Hippocampal formation (tissue), 2 donors: ENCODE data around the gene ITPKB.

Experiments used
- DNase-seq, 2 donors: peaks; one replicate each; lab custom pipeline; 2025; lab: John Stamatoyannopoulos, UW

The ITPKB gene

DNA sequence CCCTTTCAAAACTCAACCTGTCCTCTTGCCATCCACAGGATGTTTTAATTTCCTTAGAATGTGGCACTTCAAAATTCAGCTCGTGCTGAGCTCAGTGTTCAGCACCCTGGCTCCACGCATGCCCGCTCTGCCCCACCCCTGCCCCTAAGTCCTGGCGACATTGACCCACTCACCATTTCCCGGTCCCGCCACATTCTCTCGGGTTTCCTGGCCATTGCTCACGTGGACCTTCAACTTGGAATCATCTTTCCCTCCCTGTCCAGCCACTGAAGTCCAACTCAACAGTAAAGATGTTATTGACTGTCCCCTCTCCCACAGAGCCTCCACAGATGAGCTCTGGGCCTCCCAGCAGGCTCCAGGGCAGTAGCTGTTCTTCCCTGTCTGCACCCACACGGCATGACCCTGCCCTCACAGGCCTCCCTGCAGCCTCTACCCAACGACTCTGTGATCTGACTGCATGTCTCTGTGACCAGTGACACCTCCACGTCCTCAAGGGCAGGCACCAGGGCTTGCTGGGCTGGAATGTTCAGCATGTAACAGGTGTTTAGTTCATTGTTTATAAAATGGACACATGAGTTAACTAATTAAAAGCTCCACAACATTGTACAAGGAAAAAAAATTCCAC lies 53.8 kb downstream of the ITPKB start:
- no peak for DNase-seq

DNA sequence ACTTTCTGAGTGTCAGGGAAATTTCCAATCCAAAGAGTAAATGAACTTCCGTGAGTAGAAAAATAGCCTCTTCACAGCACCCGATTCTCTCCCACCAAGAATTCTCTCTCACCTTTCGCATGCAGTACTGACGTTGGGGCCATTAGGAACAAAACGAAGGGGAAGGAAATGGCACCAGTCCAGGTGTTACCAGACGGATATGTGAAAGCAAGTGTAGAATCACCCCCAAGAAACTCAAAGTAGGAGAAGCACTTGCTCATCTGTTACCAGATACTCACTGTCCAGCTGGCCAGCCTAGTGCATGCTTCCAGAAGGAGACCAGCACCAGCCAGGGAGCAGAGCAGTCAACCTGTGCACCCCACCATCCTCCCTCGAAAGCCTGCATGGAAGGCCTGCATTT lies 55.1 kb downstream of the ITPKB start:
- no peak for DNase-seq

DNA sequence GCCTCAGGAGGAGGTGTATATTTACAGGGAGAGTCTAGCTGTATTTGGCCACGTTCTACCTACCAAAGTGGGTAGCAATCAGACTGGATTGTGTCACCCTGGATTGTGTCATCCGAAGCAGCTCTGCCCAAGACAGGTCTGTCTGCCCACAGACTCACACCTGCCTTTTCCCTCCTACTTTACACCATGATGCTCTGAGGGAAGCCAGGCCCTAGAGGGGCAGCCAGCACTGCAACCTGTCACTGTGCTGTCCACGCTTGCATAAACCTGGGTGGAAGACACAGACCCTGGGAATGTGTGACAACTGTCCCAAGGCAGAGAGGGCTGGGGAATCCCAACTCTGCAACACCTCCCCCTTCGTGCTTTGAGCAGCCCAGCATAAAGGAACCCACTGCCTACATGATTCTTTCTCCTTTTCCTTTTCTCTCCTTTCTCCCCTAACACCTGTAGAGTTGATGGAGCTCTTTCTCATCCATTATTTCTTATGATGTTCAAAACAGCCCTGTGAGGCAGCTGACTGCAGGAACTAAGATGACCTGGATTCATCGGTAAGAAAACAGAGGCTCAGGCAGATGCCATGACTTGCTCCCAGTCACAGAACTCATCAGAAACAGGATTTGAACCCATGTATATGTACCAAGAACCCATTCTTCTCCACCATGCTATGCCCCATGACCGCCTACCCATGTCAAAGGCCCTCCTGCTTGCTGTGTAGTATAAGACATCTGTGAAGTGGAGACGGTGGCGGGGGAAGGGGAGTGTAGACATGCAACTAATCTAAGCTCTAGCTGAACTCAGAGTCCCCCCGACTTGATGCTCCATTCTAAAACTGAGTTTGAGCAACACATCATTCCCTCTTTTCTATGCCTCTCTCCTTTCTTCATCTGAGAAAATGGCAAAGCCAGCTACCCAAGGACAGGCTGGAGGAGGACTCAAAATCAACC lies 55.9 kb downstream of the ITPKB start:
- no peak for DNase-seq

DNA sequence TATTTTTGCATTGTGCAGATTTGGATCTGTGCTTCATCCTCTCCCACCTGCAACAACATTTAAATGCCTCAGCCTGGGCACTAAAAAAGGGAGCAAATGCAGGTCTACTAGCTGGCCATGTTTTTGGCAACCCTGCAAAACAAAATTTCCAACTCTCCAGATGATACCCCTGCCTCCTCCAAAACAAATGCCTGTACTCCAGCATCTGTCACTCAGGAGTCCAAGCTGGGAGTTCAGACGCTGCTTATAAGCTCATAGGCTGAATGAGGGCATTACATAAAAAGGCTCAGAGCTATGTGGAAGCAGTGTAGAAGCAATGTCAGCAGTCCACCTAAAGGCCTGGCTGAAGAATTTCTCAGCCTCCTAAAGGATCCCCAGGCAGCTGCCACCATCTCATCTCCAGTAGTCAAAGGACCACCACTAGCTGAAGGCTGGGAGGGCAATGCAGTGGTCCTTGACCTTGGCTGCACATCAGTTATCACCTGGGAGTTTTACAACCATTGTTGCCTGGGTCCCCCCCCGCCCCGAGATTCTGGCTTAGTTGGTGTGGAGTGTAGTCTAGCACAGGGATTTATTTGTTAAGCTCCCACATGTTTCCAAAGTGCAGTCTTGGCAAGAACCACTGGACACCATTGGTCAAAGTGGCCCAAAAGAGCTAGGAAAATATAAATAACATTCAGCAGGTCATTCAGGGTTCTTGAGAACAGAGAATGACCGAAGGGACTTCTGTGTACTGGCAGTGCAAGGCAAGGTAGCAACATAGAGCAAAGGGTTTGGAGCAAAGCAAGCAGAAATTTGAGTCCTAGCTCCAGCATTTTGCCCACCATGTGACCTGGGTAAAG lies 57.2 kb downstream of the ITPKB start:
- peak in 1 of 2 donors; percentile 51 for DNase-seq

- DNase-seq = no peak
Observed at GRCh38 chr1:226680653-226681052, 58.4 kb downstream of the ITPKB start.

GRCh38 chr1:226679853-226680516 lies 59.1 kb downstream of the ITPKB start:
- DNase-seq = peak; percentile 72 to 79

DNA sequence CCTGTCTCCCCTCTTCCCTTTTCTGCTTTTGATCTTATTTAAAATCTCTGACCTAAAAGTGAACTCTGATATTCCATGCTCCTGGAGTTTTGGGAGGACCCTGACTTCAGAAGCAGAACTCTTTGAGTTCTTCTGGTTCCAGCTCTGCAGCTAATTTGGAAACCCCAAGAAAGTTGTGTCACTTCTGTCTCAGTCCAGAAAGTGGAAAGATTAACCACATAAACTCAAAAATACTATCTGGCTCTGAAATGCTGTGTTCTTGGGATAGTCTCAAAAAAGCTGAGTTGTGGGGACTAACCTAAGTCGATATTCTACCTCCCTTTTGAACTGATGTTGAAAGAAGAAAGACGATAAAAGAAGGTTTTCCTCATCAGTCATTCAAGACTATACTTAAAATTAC lies 59.8 kb downstream of the ITPKB start:
- DNase-seq = no peak

DNA sequence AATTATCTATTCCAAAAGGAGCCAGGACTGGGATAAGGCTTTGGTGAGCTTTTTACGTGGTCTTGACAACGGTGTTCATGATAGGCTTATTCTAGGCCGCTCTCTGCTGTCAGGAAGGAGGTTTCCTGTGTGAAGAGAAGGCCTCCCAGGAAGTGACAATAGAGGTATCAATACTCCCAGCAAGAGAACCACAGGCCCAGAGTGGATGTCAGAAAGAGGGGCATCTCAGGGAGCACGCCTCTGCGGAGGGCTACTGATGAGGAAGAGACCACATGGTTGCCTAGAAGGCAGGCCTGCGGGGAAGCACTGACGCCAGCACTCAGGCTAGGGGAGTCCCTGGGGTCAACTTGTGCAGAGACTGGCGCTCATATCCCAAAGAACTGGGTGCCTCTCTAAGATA lies 60.4 kb downstream of the ITPKB start:
- no peak for DNase-seq

- no peak for DNase-seq
Observed at GRCh38 chr1:226678251-226678650, 60.8 kb downstream of the ITPKB start.

DNA sequence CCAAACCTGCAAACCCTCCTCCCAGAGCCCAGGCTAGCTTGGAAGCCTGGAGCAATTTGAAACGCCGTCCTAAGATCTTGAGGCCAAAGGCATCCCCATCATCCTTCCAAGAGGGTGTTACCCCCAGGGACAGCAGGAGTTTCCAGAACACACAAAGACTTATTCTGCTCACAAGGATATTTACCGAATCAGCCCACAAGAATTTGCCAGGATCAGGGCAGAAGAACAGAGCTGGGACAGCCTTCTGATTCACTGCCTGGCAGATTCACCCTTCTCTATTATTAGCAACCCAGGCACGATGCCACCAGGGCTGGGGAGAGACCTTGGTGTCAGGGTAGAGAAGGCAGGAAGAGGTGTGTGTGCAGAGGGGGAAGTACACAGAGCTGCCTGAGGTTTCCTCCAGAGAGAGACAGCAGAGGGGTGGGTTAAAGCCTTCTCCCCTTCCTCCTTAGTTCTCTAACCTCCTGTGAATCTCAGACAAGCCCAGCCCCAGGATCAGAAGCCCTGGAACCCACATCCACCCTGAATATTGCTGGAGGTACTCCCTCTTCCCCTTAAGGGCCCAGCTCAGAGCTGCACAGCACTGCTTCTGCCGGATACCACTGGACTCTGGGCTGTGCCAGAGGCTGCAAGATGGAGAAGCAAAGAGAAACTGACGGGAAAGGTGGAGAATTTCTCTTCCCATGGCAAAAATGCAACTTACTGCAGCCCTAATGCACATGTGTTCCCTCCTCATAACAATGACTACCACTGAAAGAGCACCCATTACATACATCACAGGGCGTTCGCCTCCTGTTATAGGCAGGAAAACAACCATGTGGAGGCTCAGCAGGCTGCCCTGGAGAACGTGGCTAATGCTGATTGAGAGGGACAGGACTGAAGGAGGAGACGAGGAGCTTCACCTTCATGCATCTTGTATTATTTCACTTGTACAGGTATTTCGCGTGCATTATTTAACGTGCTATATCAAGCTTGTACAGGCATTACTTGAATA lies 61.8 kb downstream of the ITPKB start:
- peak; percentile 74 to 82 for DNase-seq

DNA sequence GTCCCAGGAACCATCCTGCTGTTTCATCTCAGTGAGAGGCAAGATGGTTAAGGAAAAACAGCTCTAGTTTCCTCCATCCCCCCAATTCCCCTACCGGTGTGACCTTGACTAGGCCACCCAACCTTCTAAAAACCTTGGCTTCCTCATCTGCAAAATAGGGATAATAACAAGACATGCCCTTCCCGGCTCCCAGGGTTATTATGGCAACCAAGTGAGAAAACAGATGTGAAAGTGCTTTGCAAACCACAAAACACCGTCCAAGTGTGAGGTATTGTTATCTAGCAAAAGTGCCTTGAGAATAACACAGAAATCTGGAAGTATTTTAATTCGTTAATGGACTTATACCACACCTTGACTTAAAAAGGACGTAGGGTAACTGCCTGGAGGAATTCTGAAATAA lies 62.7 kb downstream of the ITPKB start:
- DNase-seq = no peak

GRCh38 chr1:226675715-226676357 lies 63.2 kb downstream of the ITPKB start:
- no peak for DNase-seq

DNA sequence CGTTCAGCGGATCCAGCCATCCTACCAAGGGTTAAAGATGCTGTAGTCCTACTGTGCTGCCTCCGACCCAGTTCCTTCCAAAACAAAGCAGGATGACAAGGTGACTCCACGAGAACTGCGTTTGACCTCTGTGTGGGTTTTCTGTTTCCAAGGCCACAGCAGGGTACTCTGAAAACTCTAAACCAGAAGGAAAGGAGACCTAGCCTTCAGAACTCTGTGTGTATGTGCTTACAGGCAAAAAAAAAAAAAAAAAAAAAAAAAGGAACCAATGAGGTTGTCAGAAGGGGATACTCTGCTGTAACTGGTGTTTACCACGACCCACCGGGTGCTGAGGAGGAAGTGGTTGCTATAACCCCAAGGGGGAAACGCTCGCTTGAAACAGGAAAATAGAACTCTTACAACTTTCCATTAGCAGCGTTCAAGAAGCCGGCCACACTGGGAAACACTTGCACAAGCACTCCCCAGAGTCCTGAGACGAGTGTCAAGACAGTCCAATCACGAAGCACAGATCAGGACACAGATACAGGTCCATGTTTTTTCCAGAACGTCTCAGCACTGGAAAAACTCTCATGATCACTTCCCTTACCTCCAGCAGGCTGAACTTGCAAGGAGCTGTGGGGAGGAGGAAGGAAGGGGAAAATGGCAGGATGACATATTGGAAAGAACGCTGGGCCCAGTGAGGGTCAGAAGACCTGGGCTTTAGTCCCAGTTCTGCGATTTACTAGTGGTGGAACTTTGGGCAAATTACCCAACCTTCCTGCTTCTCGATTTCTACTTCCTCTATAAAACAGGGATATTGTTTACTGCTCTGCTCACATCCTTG lies 64.0 kb downstream of the ITPKB start:
- no peak for DNase-seq

DNA sequence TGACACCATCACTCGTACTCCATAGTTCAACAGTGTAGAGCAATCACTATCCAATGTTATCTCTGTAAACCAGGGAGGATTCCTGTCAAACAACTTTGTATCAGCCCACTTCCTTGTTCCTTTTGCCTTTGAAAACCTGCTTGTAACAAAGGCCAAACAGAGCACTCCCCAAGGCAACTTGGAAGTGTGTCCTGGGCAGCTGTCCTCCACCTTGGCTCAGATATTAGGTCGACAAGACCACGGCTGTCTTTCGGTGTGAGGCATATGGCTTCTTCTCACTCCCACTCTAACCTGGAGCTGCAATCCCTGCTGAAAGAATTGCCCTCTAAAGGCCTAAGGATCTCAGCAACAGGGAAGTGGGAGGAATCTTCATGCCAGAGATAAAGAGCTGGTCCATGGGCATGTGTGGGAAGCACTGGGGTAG lies 66.7 kb downstream of the ITPKB start:
- no peak for DNase-seq

GRCh38 chr1:226671277-226671676 lies 67.8 kb downstream of the ITPKB start:
- DNase-seq = no peak

DNA sequence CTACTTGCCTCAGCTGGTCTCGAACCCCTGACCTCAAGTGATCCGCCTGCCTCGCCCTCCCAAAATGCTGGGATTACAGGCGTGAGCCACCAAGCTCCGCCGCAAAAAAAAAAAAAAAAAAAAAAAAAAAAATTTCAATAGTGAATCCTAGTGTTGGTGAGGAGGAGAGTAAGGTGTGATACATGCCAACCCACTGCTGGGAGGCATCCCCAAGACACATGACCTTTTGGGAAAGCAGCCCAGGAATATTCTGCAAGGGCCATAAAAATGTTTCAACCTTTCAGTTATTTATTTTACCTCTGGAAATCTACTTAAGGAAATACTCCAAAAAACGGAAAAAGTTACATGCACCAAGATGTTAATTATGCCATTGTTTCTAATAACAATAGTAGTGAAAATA lies 69.0 kb downstream of the ITPKB start:
- DNase-seq = no peak

DNA sequence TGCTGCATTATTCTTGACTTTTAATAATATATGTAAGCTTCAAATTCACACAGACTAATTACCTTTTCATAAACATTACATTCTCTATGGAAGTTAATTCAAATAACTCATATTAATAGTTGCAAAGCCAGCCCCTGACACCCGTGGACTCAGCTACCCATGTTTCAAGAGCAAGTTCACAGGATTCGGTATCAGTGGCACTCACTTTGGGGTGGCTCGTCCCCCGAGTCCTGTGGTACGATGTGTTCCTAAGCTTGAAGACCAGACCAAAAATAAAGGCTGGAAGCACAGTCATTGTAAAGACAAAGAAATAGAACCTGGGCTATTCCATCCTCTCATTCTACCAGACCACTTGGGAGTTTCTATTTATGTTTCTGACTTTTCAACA lies 70.9 kb downstream of the ITPKB start:
- no peak for DNase-seq

GRCh38 chr1:226666692-226667091 lies 72.4 kb downstream of the ITPKB start:
- DNase-seq = no peak

DNA sequence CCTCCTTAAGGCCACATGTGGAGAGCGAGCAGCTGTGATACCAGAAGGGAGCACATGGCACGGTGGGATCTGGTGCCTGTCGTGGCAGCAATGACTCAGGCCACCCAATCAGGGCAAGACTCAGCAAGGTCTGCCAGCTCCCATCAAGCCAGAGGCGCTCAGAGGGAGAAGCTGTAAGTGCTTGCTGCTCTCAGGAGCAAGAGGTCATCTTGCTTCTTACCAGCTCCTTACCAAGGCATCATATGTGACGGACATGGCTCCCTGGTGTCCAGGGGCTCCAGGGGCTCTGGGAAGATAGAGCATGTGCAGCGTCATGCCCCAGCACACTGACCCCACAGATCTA lies 72.9 kb downstream of the ITPKB start:
- DNase-seq = no peak
